HG03520 (cell line): ENCODE data around the gene PIGQ.

ENCODE experiments used
- ATAC-seq: cut with Tn5 transposase; IDR thresholded peaks from one replicate; pipeline ENCODE4 v1.9.1; 2021; ENCODE audit warnings: mild to moderate bottlenecking, moderate library complexity; ENCODE audit not compliant: unreplicated experiment

PIGQ gene

GRCh38 chr16:598823-599739 is 29.3 kb downstream of the PIGQ start:
- ATAC-seq: no peak

- ATAC-seq: no peak
Measured at GRCh38 chr16:600781-601180, 31.0 kb downstream of the PIGQ start.

GRCh38 chr16:603933-604332 is 34.2 kb downstream of the PIGQ start:
- no peak for ATAC-seq

- no peak for ATAC-seq
Measured at GRCh38 chr16:606656-607307, 37.0 kb downstream of the PIGQ start.

- ATAC-seq: no peak
Measured at GRCh38 chr16:608019-608418, 38.3 kb downstream of the PIGQ start.

- ATAC-seq: no peak
Measured at GRCh38 chr16:609316-609715, 39.5 kb downstream of the PIGQ start.

- ATAC-seq: no peak
Measured at GRCh38 chr16:609984-610383, 40.2 kb downstream of the PIGQ start.

- no peak for ATAC-seq
Measured at GRCh38 chr16:610513-611381, 41.0 kb downstream of the PIGQ start.

GRCh38 chr16:615122-615521 is 45.4 kb downstream of the PIGQ start:
- ATAC-seq: no peak

GRCh38 chr16:616733-617586 is 47.2 kb downstream of the PIGQ start:
- no peak for ATAC-seq

GRCh38 chr16:617855-618254 is 48.1 kb downstream of the PIGQ start:
- no peak for ATAC-seq

- ATAC-seq: no peak
Measured at GRCh38 chr16:619476-620100, 49.8 kb downstream of the PIGQ start.

- ATAC-seq: no peak
Measured at GRCh38 chr16:620700-621525, 51.1 kb downstream of the PIGQ start.

- no peak for ATAC-seq
Measured at GRCh38 chr16:621526-622105, 51.8 kb downstream of the PIGQ start.

- ATAC-seq: no peak
Measured at GRCh38 chr16:622920-623280, 53.1 kb downstream of the PIGQ start.

GRCh38 chr16:624526-625070 is 54.8 kb downstream of the PIGQ start:
- ATAC-seq: no peak

GRCh38 chr16:625117-625976 is 55.6 kb downstream of the PIGQ start:
- ATAC-seq: no peak
